NCI-H1694 (cell line): Measurements from ENCODE around the gene GABRG3.

Experiments
- DNase-seq: peaks from one replicate; lab custom pipeline; 2025; lab: John Stamatoyannopoulos, UW

Gene GABRG3

GRCh38 chr15:27506752-27507151 is 535.8 kb downstream of the GABRG3 start:
- no peak for DNase-seq

- no peak for DNase-seq
Observed at GRCh38 chr15:27509014-27509413, 538.0 kb downstream of the GABRG3 start.

- no peak for DNase-seq
Observed at GRCh38 chr15:27512281-27513001, 541.5 kb downstream of the GABRG3 start.

- no peak for DNase-seq
Observed at GRCh38 chr15:27514526-27514925, 543.5 kb downstream of the GABRG3 start.

GRCh38 chr15:27527490-27528067 is 556.6 kb downstream of the GABRG3 start:
- DNase-seq, result no peak

GRCh38 chr15:27529399-27529798 is 558.4 kb downstream of the GABRG3 start:
- no peak for DNase-seq

GRCh38 chr15:27530994-27531393 is 560.0 kb downstream of the GABRG3 start:
- no peak for DNase-seq

- DNase-seq, result no peak
Observed at GRCh38 chr15:27532358-27532757, 561.4 kb downstream of the GABRG3 start.

GRCh38 chr15:27535445-27536129 is 564.6 kb downstream of the GABRG3 start:
- DNase-seq, result no peak

- DNase-seq, result no peak
Observed at GRCh38 chr15:27538325-27538724, 567.3 kb downstream of the GABRG3 start.

- no peak for DNase-seq
Observed at GRCh38 chr15:27541581-27541980, 570.6 kb downstream of the GABRG3 start.

GRCh38 chr15:27545494-27546255 is 574.7 kb downstream of the GABRG3 start:
- DNase-seq, result no peak

- DNase-seq, result no peak
Observed at GRCh38 chr15:27549746-27550145, 578.8 kb downstream of the GABRG3 start.

GRCh38 chr15:27550635-27551034 is 579.7 kb downstream of the GABRG3 start:
- DNase-seq, result no peak

GRCh38 chr15:27561816-27562215 is 590.8 kb downstream of the GABRG3 start:
- no peak for DNase-seq

GRCh38 chr15:27563765-27564370 is 592.9 kb downstream of the GABRG3 start:
- DNase-seq, result no peak

- DNase-seq, result no peak
Observed at GRCh38 chr15:27564656-27565055, 593.7 kb downstream of the GABRG3 start.

- no peak for DNase-seq
Observed at GRCh38 chr15:27570746-27571145, 599.8 kb downstream of the GABRG3 start.

- no peak for DNase-seq
Observed at GRCh38 chr15:27573805-27574485, 603.0 kb downstream of the GABRG3 start.

- no peak for DNase-seq
Observed at GRCh38 chr15:27574541-27575054, 603.6 kb downstream of the GABRG3 start.

GRCh38 chr15:27575521-27575920 is 604.5 kb downstream of the GABRG3 start:
- DNase-seq, result no peak
